Peyer's patch (tissue), 4 donors: Measurements from ENCODE around the gene PRR22. TPM values are rescaled to one million over a fixed set of nuclear protein-coding genes. Genes with fewer than 3 reads are reported as not detected.

Experiments
- DNase-seq, 3 donors: peaks; one replicate each; pipeline ENCODE4 v3.0.0-alpha.2; 2017 to 2019
- H3K27ac ChIP-seq, 4 donors: fragments of 200-600 bp; sonication (generic); one replicate each; pipeline ENCODE4 v1.5.1; 2016 to 2019
- H3K27me3 ChIP-seq, 2 donors: fragments of 200-600 bp; sonication (generic); one replicate each; pipeline ENCODE4 v1.5.1; 2019
- H3K36me3 ChIP-seq, 3 donors: fragments of 200-600 bp; sonication (generic); one replicate each; pipeline ENCODE4 v1.5.1; 2016 to 2019
- H3K4me1 ChIP-seq, 4 donors: fragments of 200-600 bp; sonication (generic); one replicate each; pipeline ENCODE4 v1.5.1; 2016 to 2019
- H3K4me3 ChIP-seq, 4 donors: fragments of 200-600 bp; sonication (generic); 1 replicate in 3 of 4; 2 replicates in 1 of 4; pipeline ENCODE4 v1.5.1; 2016 to 2019; ENCODE audit warnings: mild to moderate bottlenecking in 1 of 4
- H3K9me3 ChIP-seq, 4 donors: fragments of 200-600 bp; sonication (generic); one replicate each; pipeline ENCODE4 v1.5.1; 2016 to 2019; ENCODE audit warnings: mild to moderate bottlenecking in 1 of 4
- POLR2A ChIP-seq, 2 donors: fragments of 450-650 bp; IDR thresholded peaks; one replicate each; pipeline ENCODE4 v1.5.1; 2017; ENCODE audit warnings: antibody characterized with exemption in 2 of 2, mild to moderate bottlenecking in 2 of 2, moderate library complexity in 2 of 2
- total RNA-seq, 4 donors: library from RNA; depleted of rRNA; stranded (reverse); fragments of >200 nt; gene quantifications; one replicate each; pipeline ENCODE4 v1.1.0, GENCODE V29; 2016
- TF ChIP-seq, protein P1 (sequence below), 6 experiments: fragments of 450-650 bp in 4 of 6; fragments of 200-600 bp in 2 of 6; sonication (generic) in 1 of 6; IDR thresholded peaks; one replicate each; pipeline ENCODE4 v1.5.1; 2017 to 2019; ENCODE audit warnings: antibody characterized with exemption in 6 of 6, mild to moderate bottlenecking in 3 of 6, moderate library complexity in 1 of 6

Gene PRR22
- total RNA-seq, 4 donors from 2014 or later, result 6.5 to 21.3 (median 9.0) TPM

DNA sequence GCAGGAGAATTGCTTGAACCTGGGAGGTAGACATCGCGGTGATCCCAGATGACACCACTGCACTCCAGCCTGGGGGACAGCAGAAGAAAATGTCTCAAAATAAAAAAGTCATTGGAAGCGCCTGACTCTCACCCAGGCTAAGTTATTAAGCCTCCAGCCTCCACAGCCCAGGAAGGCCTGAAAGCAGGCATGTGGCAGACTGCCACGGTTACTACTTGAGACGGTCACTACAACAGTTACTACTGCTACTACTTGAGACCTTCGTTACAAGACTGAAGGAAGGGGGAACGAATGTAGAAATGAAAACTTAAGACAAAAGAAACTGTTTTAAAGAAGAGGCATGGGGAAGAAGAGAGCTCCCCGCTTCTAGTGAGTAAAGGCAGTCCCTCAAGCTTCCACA lies 9.6 kb downstream of the PRR22 start:
- no peaks in the 10 kb centered on the region for H3K27me3 ChIP-seq
- no peak for DNase-seq
- H3K4me1 ChIP-seq, result no peaks in the 10 kb centered on the region
- H3K36me3 ChIP-seq, result no peaks in the 10 kb centered on the region
- no peak overlapping the region for H3K27ac ChIP-seq
- no peak for TF ChIP-seq POLR2A (IDR thresholded peaks at IDR 0.05)
- TF ChIP-seq, protein P1, sequence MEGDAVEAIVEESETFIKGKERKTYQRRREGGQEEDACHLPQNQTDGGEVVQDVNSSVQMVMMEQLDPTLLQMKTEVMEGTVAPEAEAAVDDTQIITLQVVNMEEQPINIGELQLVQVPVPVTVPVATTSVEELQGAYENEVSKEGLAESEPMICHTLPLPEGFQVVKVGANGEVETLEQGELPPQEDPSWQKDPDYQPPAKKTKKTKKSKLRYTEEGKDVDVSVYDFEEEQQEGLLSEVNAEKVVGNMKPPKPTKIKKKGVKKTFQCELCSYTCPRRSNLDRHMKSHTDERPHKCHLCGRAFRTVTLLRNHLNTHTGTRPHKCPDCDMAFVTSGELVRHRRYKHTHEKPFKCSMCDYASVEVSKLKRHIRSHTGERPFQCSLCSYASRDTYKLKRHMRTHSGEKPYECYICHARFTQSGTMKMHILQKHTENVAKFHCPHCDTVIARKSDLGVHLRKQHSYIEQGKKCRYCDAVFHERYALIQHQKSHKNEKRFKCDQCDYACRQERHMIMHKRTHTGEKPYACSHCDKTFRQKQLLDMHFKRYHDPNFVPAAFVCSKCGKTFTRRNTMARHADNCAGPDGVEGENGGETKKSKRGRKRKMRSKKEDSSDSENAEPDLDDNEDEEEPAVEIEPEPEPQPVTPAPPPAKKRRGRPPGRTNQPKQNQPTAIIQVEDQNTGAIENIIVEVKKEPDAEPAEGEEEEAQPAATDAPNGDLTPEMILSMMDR (IDR thresholded peaks at IDR 0.05), result no peak
- no peak overlapping the region for H3K4me3 ChIP-seq
- H3K9me3 ChIP-seq, result no peaks in the 10 kb centered on the region

DNA sequence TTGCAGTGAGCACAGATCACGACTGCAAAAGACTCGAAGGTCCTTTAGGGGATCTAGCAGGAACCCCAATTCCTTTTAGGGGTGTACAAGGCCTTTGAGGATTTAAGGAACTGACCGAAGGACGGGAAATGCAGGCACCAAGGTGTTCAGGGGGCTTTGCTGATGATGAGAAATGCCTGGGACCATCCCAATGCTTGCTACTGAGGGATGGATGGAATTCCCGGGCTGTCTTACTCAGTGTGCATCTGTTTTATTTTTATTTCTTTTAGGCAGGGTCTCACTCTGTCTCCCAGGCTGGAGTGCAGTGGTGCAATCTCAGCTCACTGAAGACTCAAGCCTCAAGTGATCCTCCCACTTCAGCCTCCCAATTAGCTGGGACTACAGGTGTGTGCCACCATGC lies 11.3 kb downstream of the PRR22 start:
- no peaks in the 10 kb centered on the region for H3K36me3 ChIP-seq
- DNase-seq, result no peak
- H3K27me3 ChIP-seq, result no peaks in the 10 kb centered on the region
- H3K9me3 ChIP-seq, result no peaks in the 10 kb centered on the region
- H3K27ac ChIP-seq, result no peak overlapping the region
- TF ChIP-seq POLR2A (IDR thresholded peaks at IDR 0.05), result no peak
- TF ChIP-seq, protein P1 (IDR thresholded peaks at IDR 0.05), result no peak
- no peaks in the 10 kb centered on the region for H3K4me1 ChIP-seq
- no peak overlapping the region for H3K4me3 ChIP-seq

- H3K36me3 ChIP-seq, result no peaks in the 10 kb centered on the region
- no peaks in the 10 kb centered on the region for H3K4me1 ChIP-seq
- no peak overlapping the region for H3K4me3 ChIP-seq
- no peaks in the 10 kb centered on the region for H3K27me3 ChIP-seq
- no peak overlapping the region for H3K27ac ChIP-seq
- no peaks in the 10 kb centered on the region for H3K9me3 ChIP-seq
- no peak for DNase-seq
- TF ChIP-seq, protein P1 (IDR thresholded peaks at IDR 0.05), result no peak
- no peak for TF ChIP-seq POLR2A (IDR thresholded peaks at IDR 0.05)
Measured at GRCh38 chr19:5772416-5772815, 12.1 kb downstream of the PRR22 start.

GRCh38 chr19:5767949-5768348 lies 16.6 kb downstream of the PRR22 start:
- Histone ChIP-seq H3K4me3 (no peak overlapping the region), H3K36me3 (no peaks in the 10 kb centered on the region), H3K27me3 (no peaks in the 10 kb centered on the region), H3K27ac (no peak overlapping the region), H3K4me1 (no peaks in the 10 kb centered on the region), H3K9me3 (no peaks in the 10 kb centered on the region)
- no peak for TF ChIP-seq POLR2A (IDR thresholded peaks at IDR 0.05)
- TF ChIP-seq, protein P1 (IDR thresholded peaks at IDR 0.05), result no peak
- DNase-seq, result no peak

GRCh38 chr19:5765220-5765619 lies 19.3 kb downstream of the PRR22 start:
- TF ChIP-seq, protein P1 (IDR thresholded peaks at IDR 0.05), result no peak
- no peak for TF ChIP-seq POLR2A (IDR thresholded peaks at IDR 0.05)
- no peaks in the 10 kb centered on the region for H3K27me3 ChIP-seq
- H3K9me3 ChIP-seq, result no peaks in the 10 kb centered on the region
- no peaks in the 10 kb centered on the region for H3K36me3 ChIP-seq
- no peak overlapping the region for H3K27ac ChIP-seq
- no peak for DNase-seq
- H3K4me1 ChIP-seq, result no peaks in the 10 kb centered on the region
- H3K4me3 ChIP-seq, result no peak overlapping the region

GRCh38 chr19:5762608-5763217 lies 21.8 kb downstream of the PRR22 start:
- Histone ChIP-seq H3K4me3 (no peak overlapping the region), H3K9me3 (no peaks in the 10 kb centered on the region), H3K36me3 (no peaks in the 10 kb centered on the region), H3K27ac (no peak overlapping the region), H3K27me3 (no peaks in the 10 kb centered on the region), H3K4me1 (no peaks in the 10 kb centered on the region)
- no peak for TF ChIP-seq POLR2A (IDR thresholded peaks at IDR 0.05)
- TF ChIP-seq, protein P1 (IDR thresholded peaks at IDR 0.05), result no peak
- DNase-seq, result no peak
